Measurements from ENCODE around the gene ST6GALNAC5.

The ST6GALNAC5 gene

GRCh38 chr1:77026135-77026534 lies 158.9 kb downstream of the ST6GALNAC5 start:
- TF ChIP-seq GATA3 (IDR thresholded peaks at IDR 0.05; ENCODE audit: low read depth, low read length): no peak
- TF ChIP-seq GATA2 (IDR thresholded peaks at IDR 0.05; ENCODE audit: low read depth, low read length): no peak

DNA sequence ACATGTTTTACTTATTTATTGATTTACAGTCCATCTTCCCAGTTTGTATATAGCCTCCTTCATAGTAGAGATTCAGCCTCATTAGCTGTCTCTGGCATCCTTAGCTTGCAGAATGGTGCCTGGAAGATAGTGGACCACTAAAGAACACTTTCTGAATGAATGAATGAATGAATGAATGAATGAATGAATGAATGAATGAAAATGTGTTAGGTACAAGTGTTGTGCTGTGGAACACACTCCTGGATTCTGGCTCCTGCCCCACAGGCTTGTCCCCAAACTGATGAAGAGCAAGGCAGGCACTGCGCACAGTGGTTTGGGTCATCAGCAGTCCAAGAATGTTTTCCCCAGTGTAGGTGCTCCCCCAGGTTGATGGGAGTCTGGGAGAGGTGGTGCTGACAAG lies 159.4 kb downstream of the ST6GALNAC5 start:
- TF ChIP-seq GATA2 (IDR thresholded peaks at IDR 0.05; ENCODE audit: low read depth, low read length) (no peak), GATA3 (IDR thresholded peaks at IDR 0.05; ENCODE audit: low read depth, low read length) (no peak)

DNA sequence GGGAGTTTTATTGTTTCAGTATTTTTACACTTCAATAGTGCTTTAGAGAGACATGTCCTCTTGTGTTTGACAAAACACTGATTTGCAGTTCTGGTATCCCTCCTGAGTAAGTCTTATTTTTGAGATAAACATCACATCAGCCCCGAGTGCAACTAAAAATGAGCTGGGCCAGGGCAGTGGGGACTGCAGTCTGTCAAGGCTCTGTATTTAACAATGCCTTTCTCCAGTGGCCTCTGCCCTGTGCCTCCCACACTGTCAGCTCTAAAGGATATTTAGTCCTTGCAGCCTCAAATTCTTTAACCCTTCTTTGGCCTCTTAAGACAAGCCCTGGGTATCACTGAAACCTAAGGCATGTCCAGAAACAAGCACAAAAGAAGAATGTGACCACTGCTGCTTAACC lies 160.6 kb downstream of the ST6GALNAC5 start:
- TF ChIP-seq GATA2 (IDR thresholded peaks at IDR 0.05; ENCODE audit: low read depth, low read length) (no peak), GATA3 (IDR thresholded peaks at IDR 0.05; ENCODE audit: low read depth, low read length) (no peak)

DNA sequence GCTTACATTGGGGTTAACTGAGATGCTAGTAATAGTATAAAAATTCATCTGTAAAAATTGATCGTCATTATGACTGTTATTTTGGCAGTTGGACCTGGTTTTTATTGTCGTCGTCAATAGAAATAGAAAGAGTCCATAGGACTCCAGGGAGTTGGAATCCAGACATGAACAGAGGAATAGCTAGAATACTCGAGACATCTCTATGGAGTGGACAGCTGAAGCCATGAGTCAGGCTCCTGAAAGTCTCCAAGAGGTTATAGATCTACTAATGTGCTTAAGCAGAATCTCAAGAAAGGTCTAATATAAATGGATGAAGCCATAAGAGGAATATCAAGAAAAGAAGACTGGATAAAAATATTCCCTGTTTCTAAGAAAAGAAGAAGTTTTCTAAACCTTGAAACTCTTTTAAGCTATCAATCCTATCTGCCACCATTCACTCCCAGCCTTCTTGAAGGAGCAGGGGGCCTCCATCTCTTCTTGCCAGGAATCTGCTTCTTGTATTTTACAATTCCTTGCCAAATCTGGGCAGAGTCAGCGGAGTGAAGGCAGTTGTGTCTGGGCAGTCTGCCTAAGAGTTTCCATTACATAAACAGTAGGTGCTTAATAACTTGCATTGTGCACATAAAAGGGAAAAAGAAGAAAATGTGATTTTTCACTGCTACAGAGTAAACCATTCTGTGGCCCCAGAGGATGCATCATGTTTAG lies 163.3 kb downstream of the ST6GALNAC5 start:
- no peak for TF ChIP-seq GATA3 (IDR thresholded peaks at IDR 0.05; ENCODE audit: low read depth, low read length)
- TF ChIP-seq GATA2 (IDR thresholded peaks at IDR 0.05; ENCODE audit: low read depth, low read length): no peak

DNA sequence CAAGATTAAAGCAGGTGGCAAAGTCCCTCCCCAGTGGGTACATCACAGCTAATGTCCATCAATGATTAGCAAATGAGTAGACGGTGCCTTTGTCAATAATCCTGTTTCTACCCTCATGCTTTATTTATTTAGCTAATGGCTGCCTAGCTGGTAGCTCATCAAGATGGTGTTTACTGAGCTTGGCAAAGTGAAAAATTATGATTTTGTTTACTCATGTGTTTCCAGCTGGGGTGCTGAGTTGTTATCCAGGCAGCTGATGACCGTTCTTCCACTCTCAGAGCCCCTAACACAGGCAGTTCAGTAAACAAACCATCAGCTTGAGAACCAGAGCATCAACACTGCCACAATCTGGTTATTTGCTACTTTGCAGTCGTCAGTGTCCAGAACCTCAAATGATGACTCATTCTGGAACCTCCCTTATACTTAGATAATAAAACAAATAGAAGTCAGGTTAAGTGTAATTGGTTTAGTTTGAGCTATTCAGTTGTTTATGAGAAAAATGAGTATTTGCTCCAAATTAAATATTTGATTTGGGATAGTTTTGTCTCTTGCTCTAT lies 163.9 kb downstream of the ST6GALNAC5 start:
- no peak for TF ChIP-seq GATA3 (IDR thresholded peaks at IDR 0.05; ENCODE audit: low read depth, low read length)
- no peak for TF ChIP-seq GATA2 (IDR thresholded peaks at IDR 0.05; ENCODE audit: low read depth, low read length)

DNA sequence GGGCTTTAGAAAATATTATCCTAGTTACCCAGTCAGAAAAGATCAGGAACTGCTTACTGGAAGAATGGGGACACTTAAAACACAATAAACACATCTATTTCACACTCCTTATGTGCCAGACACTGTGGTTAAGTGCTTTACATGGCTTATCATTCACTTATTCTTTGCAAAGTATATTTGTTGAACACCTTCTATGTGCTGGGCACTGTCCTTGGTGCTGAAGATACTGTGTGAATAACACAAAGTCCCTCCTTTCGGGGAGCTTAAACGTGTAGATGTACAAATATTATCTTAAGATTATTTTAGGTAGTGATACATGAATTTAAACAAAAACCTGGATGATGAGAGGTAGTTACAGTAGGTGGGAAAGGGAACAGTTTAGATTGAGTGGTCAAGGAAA lies 169.3 kb downstream of the ST6GALNAC5 start:
- TF ChIP-seq GATA2 (IDR thresholded peaks at IDR 0.05; ENCODE audit: low read depth, low read length) (no peak), GATA3 (IDR thresholded peaks at IDR 0.05; ENCODE audit: low read depth, low read length) (no peak)

DNA sequence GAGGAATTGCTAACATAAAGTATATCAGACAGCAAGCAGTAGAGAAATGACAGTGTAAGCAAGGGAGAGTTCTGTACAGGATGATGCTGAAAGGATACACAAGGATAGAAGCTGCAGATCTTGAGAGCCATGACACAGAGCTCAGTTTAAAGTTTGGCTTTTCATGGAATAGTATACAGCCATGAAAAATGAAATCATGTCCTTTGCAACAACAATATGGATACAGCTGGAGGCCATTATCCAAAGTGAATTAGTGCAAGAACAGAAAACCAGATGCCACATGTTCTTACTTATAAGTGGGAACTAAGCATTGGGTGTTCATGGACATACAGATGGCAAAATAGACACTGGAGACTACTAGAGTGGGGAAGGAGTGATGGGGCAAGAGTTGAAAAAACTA lies 169.8 kb downstream of the ST6GALNAC5 start:
- TF ChIP-seq GATA3 (IDR thresholded peaks at IDR 0.05; ENCODE audit: low read depth, low read length) (no peak), GATA2 (IDR thresholded peaks at IDR 0.05; ENCODE audit: low read depth, low read length) (no peak)

DNA sequence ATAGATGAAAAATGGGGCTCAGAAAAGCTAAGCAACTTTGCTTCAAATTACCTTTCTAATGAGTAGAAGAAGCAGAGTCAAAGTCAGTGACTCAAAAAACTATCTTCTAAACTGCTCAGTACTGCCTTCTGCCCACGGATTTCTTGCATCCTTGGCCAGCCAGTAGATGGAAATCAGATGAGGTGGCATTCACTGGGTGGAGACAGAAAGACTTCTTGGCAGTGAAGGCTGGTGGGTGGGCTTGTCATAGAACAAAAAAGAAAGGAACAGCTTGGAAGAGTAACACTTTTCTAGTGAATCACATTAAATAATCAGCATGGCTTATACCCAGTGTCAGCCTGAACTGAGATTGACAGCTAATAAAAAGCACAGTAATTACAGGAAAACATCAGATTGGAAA lies 170.7 kb downstream of the ST6GALNAC5 start:
- no peak for TF ChIP-seq GATA2 (IDR thresholded peaks at IDR 0.05; ENCODE audit: low read depth, low read length)

DNA sequence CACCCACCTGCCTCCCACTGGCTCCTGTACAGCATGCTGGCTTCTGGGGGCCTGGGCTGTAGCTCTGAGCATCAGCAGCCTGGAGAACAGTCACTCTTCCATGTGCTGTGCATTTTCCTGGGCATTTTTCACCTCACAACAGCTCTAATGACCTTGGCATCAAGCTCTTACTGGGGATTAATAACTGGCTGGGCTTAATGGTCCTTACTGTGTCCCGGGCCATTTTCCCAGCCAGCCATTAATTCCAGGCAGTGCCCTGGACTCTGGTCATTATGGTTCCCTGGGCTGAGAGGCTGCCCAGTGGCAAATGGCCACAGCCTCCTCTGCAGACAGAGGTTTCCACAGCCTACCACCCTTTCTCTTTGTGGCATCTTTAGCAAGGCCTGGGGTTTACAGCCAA lies 171.8 kb downstream of the ST6GALNAC5 start:
- no peak for TF ChIP-seq GATA2 (IDR thresholded peaks at IDR 0.05; ENCODE audit: low read depth, low read length)
- TF ChIP-seq GATA3 (IDR thresholded peaks at IDR 0.05; ENCODE audit: low read depth, low read length): no peak

GRCh38 chr1:77039739-77040138 lies 172.5 kb downstream of the ST6GALNAC5 start:
- TF ChIP-seq GATA2 (IDR thresholded peaks at IDR 0.05; ENCODE audit: low read depth, low read length) (no peak), GATA3 (IDR thresholded peaks at IDR 0.05; ENCODE audit: low read depth, low read length) (no peak)

GRCh38 chr1:77040826-77041225 lies 173.5 kb downstream of the ST6GALNAC5 start:
- TF ChIP-seq GATA3 (IDR thresholded peaks at IDR 0.05; ENCODE audit: low read depth, low read length): no peak
- no peak for TF ChIP-seq GATA2 (IDR thresholded peaks at IDR 0.05; ENCODE audit: low read depth, low read length)

- no peak for TF ChIP-seq GATA3 (IDR thresholded peaks at IDR 0.05; ENCODE audit: low read depth, low read length)
- no peak for TF ChIP-seq GATA2 (IDR thresholded peaks at IDR 0.05; ENCODE audit: low read depth, low read length)
Measured at GRCh38 chr1:77044133-77044849, 177.0 kb downstream of the ST6GALNAC5 start.

- TF ChIP-seq GATA3 (IDR thresholded peaks at IDR 0.05; ENCODE audit: low read depth, low read length): no peak
- no peak for TF ChIP-seq GATA2 (IDR thresholded peaks at IDR 0.05; ENCODE audit: low read depth, low read length)
Measured at GRCh38 chr1:77047575-77047974, 180.3 kb downstream of the ST6GALNAC5 start.

DNA sequence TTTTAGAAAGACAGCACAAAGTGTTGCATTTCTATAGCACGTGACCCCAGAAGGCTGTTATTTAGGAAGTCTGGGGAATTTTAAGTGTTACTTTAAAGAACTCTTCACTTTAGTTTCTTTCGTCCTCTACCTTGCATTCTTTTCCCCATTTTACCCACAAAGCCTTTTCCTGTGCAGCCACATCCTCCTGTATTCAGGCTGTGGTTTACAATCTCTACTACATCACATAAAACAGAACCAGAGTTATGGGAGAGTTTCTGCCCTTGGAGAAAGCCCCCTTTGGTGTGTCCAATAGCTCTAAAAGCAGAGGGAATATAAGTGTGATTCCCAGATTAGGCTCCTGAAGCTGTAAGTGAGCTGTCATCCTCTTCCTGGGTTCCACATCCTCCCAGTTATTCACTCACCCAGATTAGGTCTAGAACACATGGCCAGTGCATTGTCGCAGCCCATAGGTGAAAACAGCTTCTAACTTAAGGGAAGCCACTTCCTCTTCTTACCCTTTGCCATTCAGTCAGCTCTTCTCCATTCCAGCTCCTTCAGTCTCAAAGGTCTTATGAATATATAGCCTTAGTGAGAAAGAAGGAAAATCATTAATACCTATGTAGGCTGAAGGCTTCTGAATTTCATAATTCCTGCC lies 180.8 kb downstream of the ST6GALNAC5 start:
- TF ChIP-seq GATA2 (IDR thresholded peaks at IDR 0.05; ENCODE audit: low read depth, low read length): no peak
- TF ChIP-seq GATA3 (IDR thresholded peaks at IDR 0.05; ENCODE audit: low read depth, low read length): no peak
